Stomach (tissue), 4 donors: ENCODE measurements around the gene USP14.
"Not testable (repeated sequence)": the region's sequence is repeated elsewhere in the genome, so short reads cannot be mapped to it uniquely, and the experiment has no call there.

Experiments
- POLR2AphosphoS5 ChIP-seq, 3 donors: sonication (generic); formaldehyde crosslinking; IDR thresholded peaks; one replicate each; pipeline ENCODE4 v1.6.1; 2016; ENCODE audit warnings: antibody characterized with exemption in 3 of 3
- TF ChIP-seq, protein P1 (sequence below), 7 experiments: fragments of 450-650 bp in 4 of 7; fragments of 200-600 bp in 3 of 7; sonication (generic) in 3 of 7; IDR thresholded peaks; one replicate each; pipeline ENCODE4 v1.5.1; 2016 to 2019; ENCODE audit warnings: antibody characterized with exemption in 7 of 7, control low read depth in 2 of 7, mild to moderate bottlenecking in 1 of 7

GRCh38 chr18:120539-121260, 37.7 kb upstream of the USP14 start:
- TF ChIP-seq, protein P1, sequence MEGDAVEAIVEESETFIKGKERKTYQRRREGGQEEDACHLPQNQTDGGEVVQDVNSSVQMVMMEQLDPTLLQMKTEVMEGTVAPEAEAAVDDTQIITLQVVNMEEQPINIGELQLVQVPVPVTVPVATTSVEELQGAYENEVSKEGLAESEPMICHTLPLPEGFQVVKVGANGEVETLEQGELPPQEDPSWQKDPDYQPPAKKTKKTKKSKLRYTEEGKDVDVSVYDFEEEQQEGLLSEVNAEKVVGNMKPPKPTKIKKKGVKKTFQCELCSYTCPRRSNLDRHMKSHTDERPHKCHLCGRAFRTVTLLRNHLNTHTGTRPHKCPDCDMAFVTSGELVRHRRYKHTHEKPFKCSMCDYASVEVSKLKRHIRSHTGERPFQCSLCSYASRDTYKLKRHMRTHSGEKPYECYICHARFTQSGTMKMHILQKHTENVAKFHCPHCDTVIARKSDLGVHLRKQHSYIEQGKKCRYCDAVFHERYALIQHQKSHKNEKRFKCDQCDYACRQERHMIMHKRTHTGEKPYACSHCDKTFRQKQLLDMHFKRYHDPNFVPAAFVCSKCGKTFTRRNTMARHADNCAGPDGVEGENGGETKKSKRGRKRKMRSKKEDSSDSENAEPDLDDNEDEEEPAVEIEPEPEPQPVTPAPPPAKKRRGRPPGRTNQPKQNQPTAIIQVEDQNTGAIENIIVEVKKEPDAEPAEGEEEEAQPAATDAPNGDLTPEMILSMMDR (IDR thresholded peaks at IDR 0.05) = not testable (repeated sequence)
- TF ChIP-seq POLR2AphosphoS5 (IDR thresholded peaks at IDR 0.05) = not testable (repeated sequence)
